Activated naive CD8-positive, alpha-beta T cell treated with anti-CD3 and anti-CD28 coated beads, Interleukin-2, amount 10 ng/mL, durations not matched to agents 7 days and 5 days (primary cell): Measurements from ENCODE around the gene CASP6. TPM values are rescaled to one million over a fixed set of nuclear protein-coding genes. Genes with fewer than 3 reads are reported as not detected.

Experiments used
- ATAC-seq: fragments of 150-1000 bp; cut with Tn5 transposase; one replicate; pipeline ENCODE4 v1.10.0; 2021; ENCODE audit warnings: low read depth, moderate library complexity
- POLR2A ChIA-PET: fragments of 350-600 bp; sonication (Branson Sonifier 250); formaldehyde crosslinking; loops from one replicate; lab custom pipeline; 2021; ENCODE audit warnings: antibody characterized with exemption; lab: Charles Lee
- DNase-seq: peaks from one replicate; pipeline ENCODE4 v3.0.0; 2021
- H3K27ac Mint-ChIP-seq: one replicate; pipeline ENCODE4 v1.8.0; 2022; ENCODE audit warnings: mild to moderate bottlenecking, mixed read lengths
- H3K27me3 Mint-ChIP-seq: one replicate; pipeline ENCODE4 v1.8.0; 2022; ENCODE audit warnings: mild to moderate bottlenecking, moderate library complexity, mixed read lengths
- H3K36me3 Mint-ChIP-seq: one replicate; pipeline ENCODE4 v1.8.0; 2021; ENCODE audit warnings: mild to moderate bottlenecking, mixed read lengths
- H3K4me1 Mint-ChIP-seq: one replicate; pipeline ENCODE4 v1.8.0; 2021; ENCODE audit warnings: mixed read lengths
- H3K4me3 Mint-ChIP-seq: one replicate; pipeline ENCODE4 v1.8.0; 2022; ENCODE audit warnings: mild to moderate bottlenecking, moderate library complexity, mixed read lengths
- H3K9me3 Mint-ChIP-seq: one replicate; pipeline ENCODE4 v1.8.0; 2021; ENCODE audit warnings: mixed read lengths
- total RNA-seq, 2 experiments: library from RNA; stranded (reverse); gene quantifications; one replicate each; pipeline ENCODE4 v1.2.3, GENCODE V29; 2021

CASP6 gene
- total RNA-seq = 10 to 100 TPM; 25.5 to 35.5 TPM

DNA sequence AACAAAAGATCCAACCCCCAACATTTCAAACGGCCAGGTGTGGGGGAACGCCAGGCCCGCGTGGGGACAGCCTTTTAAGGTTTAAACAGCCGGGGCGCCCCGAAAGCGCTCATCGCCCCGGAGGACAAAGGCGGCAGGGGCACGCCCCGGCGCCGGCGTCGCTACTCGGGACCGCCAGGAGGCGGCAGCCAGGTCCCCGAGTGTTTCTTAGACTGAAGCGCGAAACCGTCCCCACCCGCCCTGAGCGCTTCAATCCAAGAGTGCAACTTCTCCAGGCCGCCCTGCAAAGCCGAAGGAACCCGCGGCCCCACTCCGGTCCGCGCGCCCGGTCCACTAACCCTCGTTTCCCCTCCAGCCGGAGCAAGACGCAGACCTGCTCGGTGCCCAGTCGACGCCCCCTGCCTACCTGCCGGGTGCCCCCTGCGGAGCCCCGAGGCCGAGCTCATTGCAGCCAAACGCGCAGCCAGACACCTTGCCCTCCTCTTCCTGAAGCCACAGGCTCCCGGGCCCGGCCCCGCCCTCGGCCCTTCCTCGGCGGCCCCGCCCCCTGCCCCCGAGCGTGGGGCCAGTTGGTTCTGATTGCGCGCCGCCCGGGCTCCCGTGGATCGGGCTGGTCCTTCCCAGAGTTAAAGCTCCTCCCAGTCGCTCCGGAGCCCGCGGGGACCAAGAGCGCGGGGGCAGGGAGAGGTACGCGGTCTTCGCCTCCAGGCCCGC, at the start of gene CASP6:
TSS of gene CASP6 (minus strand) at position 496 of the 714 bp plus-strand sequence. CDS start at position 446, 50 bp downstream.
- peaks cover 26% of the 10 kb centered on the region for H3K4me1 Mint-ChIP-seq
- H3K27me3 Mint-ChIP-seq = no peaks in the 10 kb centered on the region
- H3K9me3 Mint-ChIP-seq = no peaks in the 10 kb centered on the region
- peak within 1 kb of the TSS; percentile 95 for H3K27ac Mint-ChIP-seq
- DNase-seq (peak; percentile 84), ATAC-seq (peak; percentile 90)
- peak within 1 kb of the TSS; percentile 96 for H3K4me3 Mint-ChIP-seq
- H3K36me3 Mint-ChIP-seq = peaks cover 10% of the 10 kb centered on the region
- POLR2A ChIA-PET = interaction anchor here (0.6 to 4.1 kb wide), 9 partner anchors 12 to 268 kb away, joined by 3 to 25 read pairs (median 4); partner anchors contain the start of genes MCUB and PLA2G12A

DNA sequence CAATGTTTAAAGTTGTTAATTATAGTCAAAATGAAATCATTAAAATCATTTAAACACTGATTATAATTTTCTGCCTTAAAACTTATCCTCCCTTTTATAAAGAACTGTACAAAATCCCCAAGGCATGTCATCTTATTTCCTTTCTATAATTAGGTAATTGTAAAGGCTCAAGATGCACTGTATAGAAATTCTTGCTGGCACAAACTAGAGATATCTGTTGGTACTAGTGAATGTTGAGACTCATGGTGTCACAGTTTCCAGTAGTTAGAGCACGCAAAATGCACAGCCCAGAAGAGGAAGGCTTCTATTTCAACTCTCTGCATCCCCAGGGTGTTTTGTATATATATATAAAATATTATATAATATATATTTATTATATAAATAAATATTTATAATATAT, 49.3 kb upstream of the CASP6 start:
- Mint-ChIP-seq H3K9me3 (no peaks in the 10 kb centered on the region), H3K36me3 (no peaks in the 10 kb centered on the region), H3K27ac (no peak overlapping the region), H3K4me3 (no peak overlapping the region), H3K4me1 (no peaks in the 10 kb centered on the region), H3K27me3 (peaks cover 8% of the 10 kb centered on the region)
- no peak for DNase-seq
- no peak for ATAC-seq
- POLR2A ChIA-PET = no interaction called here

DNA sequence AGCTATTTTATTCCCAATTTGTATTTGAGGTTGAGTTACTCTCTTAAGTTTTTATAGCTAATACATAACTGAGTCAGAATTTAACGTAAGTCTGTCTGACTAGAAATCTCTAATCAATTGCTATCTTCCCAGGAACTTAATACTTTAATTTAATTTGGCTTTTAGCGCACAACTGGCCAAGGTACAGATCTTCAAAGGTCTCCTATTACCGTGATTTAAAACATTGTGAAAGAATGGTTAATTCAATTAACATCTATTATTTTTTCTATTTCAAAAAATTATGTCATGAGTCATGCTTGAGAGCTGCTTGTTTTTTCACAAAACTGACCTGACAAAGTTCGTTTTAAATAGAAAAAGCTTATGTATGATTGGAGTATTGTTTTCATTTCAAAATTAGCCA, 48.6 kb upstream of the CASP6 start:
- Mint-ChIP-seq H3K4me3 (no peak overlapping the region), H3K4me1 (no peaks in the 10 kb centered on the region), H3K36me3 (no peaks in the 10 kb centered on the region), H3K27me3 (peaks cover 8% of the 10 kb centered on the region), H3K27ac (no peak overlapping the region), H3K9me3 (no peaks in the 10 kb centered on the region)
- POLR2A ChIA-PET = no interaction called here
- DNase-seq = no peak
- no peak for ATAC-seq

DNA sequence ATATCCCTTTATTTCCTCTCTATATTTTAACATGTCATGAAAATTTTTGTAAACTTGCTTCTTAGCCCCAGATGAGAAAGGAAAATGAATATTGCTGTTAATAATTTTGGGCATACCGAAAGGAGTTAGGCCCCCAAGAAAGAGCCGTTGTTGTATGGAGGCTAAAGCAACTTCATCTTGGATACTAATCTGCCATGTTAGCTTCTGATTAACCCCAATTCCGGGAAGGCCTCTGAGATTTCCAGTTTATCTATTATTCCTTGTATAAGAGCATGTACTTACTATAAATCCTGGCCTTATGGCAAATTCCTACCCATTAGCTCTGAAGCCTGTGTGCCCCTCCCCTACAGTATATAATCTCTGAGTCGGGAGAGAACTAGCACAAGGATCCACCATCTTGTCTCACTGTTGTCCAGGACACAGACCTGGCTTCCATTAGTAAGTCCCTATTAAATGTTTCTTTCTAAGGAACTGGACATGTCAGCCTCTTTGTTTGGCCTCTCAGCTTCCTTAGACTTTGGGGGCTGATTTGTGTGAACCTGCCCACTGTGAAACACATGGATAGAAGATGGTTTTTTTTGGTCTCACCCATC, 47.5 kb upstream of the CASP6 start:
- ATAC-seq (no peak), DNase-seq (no peak)
- Mint-ChIP-seq H3K27me3 (peaks cover 3% of the 10 kb centered on the region), H3K4me3 (no peak overlapping the region), H3K4me1 (no peaks in the 10 kb centered on the region), H3K36me3 (no peaks in the 10 kb centered on the region), H3K9me3 (no peaks in the 10 kb centered on the region), H3K27ac (no peak overlapping the region)
- POLR2A ChIA-PET = interaction anchor here (1.1 kb wide), 1 partner anchor 60 kb away, joined by 3 read pairs; no protein-coding TSS in a partner anchor

DNA sequence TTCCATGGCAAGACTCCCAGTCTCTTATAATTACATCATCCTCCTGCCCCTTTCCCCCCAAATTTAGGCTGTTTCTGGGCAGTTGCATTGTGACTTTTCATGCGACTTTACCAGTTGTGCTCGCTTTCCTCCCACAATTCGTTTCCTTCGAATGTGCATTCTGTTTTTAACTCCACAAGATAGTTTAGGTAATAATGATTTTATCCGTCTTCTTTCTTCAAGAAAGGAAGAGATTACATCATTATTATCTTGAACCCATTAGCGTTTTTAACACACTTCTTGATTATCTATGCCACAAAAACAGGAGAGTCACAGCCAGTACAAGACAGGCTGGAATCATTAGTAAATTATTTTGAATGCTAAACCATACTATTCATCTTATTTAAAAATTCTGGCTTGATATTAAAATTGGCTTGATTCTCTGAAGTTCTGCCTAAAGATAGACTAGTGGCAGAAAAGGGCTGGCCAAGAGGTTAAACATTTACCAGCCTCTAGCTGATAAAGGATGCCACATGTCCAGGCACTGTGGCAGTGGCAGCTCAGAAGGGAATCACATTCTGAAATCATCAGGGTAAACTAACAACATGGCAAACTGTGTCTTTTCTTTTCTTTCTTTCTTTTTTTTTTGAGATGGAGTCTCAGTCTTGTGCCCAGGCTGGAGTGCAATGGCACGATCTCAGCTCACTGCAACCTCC, 46.3 kb upstream of the CASP6 start:
- DNase-seq = no peak
- POLR2A ChIA-PET = no interaction called here
- H3K4me3 Mint-ChIP-seq = no peak overlapping the region
- no peak overlapping the region for H3K27ac Mint-ChIP-seq
- H3K4me1 Mint-ChIP-seq = no peaks in the 10 kb centered on the region
- H3K9me3 Mint-ChIP-seq = no peaks in the 10 kb centered on the region
- ATAC-seq = no peak
- H3K27me3 Mint-ChIP-seq = peaks cover 3% of the 10 kb centered on the region
- H3K36me3 Mint-ChIP-seq = no peaks in the 10 kb centered on the region

DNA sequence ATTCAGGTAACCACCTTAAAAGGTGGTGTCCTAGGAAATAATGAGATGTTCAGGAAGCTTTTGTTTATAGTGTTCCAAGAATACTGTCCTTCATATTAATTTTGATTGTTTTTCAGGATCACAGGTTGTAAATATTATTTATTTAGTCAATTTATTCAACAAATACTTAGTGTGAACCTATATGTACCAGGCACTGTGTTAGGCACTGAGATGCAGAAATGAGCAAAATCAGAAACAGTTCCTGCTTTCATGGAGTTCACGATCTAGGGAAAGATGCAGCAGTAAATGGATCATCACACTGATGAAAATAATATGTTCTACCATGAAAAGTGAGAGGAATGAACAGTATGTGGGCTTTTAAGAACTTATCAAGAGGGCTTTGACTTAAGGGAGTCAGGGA, 44.9 kb upstream of the CASP6 start:
- Mint-ChIP-seq H3K36me3 (no peaks in the 10 kb centered on the region), H3K9me3 (no peaks in the 10 kb centered on the region), H3K27ac (no peak overlapping the region), H3K27me3 (peaks cover 6% of the 10 kb centered on the region), H3K4me1 (no peaks in the 10 kb centered on the region), H3K4me3 (no peak overlapping the region)
- POLR2A ChIA-PET = no interaction called here
- ATAC-seq (no peak), DNase-seq (no peak)

DNA sequence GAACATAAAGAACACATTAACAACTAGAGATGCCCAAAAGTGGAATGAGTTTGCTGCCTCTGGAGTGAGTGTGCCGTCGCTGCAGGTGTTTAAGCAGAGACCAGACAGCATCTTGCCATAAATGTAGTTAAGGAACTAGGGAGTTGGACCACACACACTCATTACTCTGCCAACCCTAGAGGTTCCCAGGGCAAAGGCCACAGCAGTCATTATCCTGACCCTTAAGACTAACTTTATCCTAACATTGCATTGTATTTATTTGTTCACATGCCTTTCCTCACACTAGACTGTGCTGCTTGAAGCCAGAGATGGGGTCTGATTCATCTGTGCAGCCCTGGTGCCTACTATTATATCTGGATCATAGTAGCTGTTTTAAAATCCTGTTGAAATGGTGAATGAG, 43.5 kb upstream of the CASP6 start:
- POLR2A ChIA-PET = no interaction called here
- Mint-ChIP-seq H3K4me1 (no peaks in the 10 kb centered on the region), H3K27me3 (peaks cover 8% of the 10 kb centered on the region), H3K4me3 (no peak overlapping the region), H3K9me3 (no peaks in the 10 kb centered on the region), H3K27ac (no peak overlapping the region), H3K36me3 (no peaks in the 10 kb centered on the region)
- ATAC-seq (no peak), DNase-seq (no peak)

GRCh38 chr4:109745830-109746229, 42.6 kb upstream of the CASP6 start:
- Mint-ChIP-seq H3K27ac (no peak overlapping the region), H3K4me1 (no peaks in the 10 kb centered on the region), H3K36me3 (no peaks in the 10 kb centered on the region), H3K27me3 (peaks cover 8% of the 10 kb centered on the region), H3K4me3 (no peak overlapping the region), H3K9me3 (no peaks in the 10 kb centered on the region)
- POLR2A ChIA-PET = no interaction called here
- DNase-seq = no peak
- ATAC-seq = no peak

DNA sequence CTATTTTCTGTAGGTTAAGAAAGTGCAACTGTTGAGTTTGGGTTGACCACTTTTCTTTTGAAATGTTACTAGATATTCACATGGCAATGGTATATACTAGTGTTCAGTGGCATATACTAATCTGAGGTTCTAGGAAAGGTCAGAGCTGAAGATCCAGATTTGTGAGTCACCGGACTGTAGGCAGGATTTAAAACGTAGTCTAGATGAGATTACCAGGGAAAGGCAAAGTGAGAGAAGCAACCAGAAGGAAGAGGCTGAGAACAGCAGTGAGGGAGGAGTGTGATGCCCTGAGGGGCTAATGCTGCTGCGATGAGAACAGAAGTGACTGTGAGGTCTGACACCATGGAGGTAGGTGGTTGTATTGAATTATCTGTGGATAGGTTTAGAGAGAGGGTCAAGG, 36.3 kb upstream of the CASP6 start:
- H3K4me1 Mint-ChIP-seq = no peaks in the 10 kb centered on the region

DNA sequence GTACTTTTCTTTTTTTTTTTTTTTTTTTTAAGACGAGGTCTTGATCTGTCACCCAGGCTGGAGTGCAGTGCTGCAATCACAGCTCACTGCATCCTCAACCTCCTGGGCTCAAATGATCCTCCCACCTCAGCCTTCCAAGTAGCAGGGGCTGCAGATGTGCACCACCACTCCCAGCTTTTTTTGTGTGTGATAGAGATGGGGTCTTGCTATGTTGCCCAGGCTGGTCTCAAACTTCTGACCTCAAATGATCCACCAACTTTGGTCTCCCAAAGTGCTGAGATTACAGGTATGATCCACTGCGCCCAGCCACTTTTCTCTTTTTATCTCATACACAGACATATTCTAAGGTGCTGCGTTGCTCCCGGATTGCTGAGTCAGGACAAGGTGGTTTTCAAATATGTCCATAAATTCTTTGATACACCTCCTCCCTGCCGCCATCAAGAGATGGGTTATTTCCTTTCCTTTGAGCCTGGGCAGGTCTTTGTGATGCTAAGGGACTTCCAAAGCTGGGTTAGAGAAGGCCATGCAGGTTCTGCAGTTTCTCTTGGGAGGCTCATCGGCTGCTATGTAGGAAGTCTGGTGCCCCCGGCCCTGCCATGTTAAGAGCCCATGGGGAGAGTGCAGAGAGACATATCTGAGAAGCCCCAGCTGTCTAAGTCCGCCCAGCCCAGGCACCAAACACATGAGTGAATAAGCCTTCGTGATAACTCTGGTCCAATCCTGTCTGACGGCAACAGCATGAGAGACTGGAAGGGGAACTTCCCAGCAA, 35.0 kb upstream of the CASP6 start:
- ATAC-seq (no peak), DNase-seq (no peak)
- no peak overlapping the region for H3K27ac Mint-ChIP-seq
- H3K36me3 Mint-ChIP-seq = no peaks in the 10 kb centered on the region
- H3K9me3 Mint-ChIP-seq = no peaks in the 10 kb centered on the region
- H3K4me3 Mint-ChIP-seq = no peak overlapping the region
- POLR2A ChIA-PET = interaction anchor here (1.0 kb wide), 1 partner anchor 8 kb away, joined by 3 read pairs; no protein-coding TSS in a partner anchor
- peaks cover 6% of the 10 kb centered on the region for H3K27me3 Mint-ChIP-seq
- no peaks in the 10 kb centered on the region for H3K4me1 Mint-ChIP-seq

More for the DNA sequence above, 36.3 kb upstream of the CASP6 start:
- H3K27ac Mint-ChIP-seq = no peak overlapping the region
- peaks cover 10% of the 10 kb centered on the region for H3K27me3 Mint-ChIP-seq
- DNase-seq = no peak
- H3K4me3 Mint-ChIP-seq = no peak overlapping the region
- H3K36me3 Mint-ChIP-seq = no peaks in the 10 kb centered on the region
- H3K9me3 Mint-ChIP-seq = no peaks in the 10 kb centered on the region
- POLR2A ChIA-PET = interaction anchor here (1.0 kb wide), 1 partner anchor 9 kb away, joined by 3 read pairs; no protein-coding TSS in a partner anchor
- no peak for ATAC-seq

DNA sequence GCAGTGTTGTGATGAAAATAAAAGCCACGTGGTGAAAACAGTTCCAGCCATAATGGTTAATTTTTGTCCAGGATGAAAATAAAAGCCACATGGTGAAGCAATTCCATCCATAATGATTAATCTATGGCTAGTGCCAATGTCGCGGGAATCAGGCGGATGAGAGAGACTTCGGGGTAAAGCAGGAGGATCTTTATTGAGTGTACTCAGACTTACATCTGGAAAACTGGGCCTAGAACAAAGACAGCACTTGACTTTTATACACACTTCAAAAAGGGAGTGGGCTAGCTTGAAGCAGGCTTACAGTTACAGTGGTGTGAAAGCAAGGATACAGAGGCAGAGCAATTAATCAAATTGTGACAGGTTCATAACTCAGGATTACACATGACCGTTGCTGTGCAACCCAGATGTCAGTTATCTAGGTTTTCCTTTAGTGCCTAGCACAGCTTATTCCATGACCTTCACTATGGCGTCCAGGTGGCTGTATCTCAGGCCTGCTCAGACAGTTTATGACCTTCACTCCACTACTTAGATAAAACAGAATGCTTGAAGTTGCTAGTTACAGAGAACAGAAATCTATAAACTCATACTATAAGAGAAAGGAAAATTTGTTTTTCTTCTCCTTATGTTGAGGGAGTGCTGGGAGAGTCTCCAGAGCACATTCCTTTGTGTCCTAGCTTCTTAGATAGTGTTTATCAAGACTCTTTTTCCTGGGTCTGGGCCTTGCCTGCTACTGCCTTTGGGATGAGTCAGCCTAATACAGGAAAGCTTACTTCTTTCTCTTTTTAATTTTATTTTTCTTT, 32.5 kb upstream of the CASP6 start:
- POLR2A ChIA-PET = no interaction called here
- H3K9me3 Mint-ChIP-seq = no peaks in the 10 kb centered on the region
- no peak for DNase-seq
- H3K4me3 Mint-ChIP-seq = no peak overlapping the region
- H3K27ac Mint-ChIP-seq = no peak overlapping the region
- no peaks in the 10 kb centered on the region for H3K36me3 Mint-ChIP-seq
- peaks cover 3% of the 10 kb centered on the region for H3K27me3 Mint-ChIP-seq
- ATAC-seq = no peak
- H3K4me1 Mint-ChIP-seq = no peaks in the 10 kb centered on the region

DNA sequence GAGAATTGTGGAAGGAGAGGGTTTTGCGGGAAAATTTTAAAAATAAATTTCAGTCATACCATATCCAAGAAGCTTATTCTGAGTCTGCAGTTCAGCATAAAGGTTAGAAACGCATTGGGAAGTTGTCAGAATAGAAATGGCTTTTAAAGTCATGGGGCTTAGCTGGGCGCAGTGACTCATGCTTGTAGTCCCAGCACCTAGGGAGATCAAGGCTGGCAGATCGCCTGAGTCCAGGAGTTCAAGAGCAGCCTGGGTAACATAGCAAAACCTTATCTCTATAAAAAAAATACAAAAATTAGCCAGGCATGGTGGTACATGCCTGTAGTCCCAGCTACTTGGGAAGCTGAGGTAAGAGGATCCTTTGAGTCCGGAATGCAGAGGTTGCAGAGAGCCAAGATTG, 30.5 kb upstream of the CASP6 start:
- no peaks in the 10 kb centered on the region for H3K9me3 Mint-ChIP-seq
- H3K27ac Mint-ChIP-seq = no peak overlapping the region
- POLR2A ChIA-PET = no interaction called here

More for the DNA sequence above, 30.5 kb upstream of the CASP6 start:
- H3K4me1 Mint-ChIP-seq = peaks cover 10% of the 10 kb centered on the region
- no peak overlapping the region for H3K4me3 Mint-ChIP-seq
- H3K27me3 Mint-ChIP-seq = no peaks in the 10 kb centered on the region
- H3K36me3 Mint-ChIP-seq = no peaks in the 10 kb centered on the region
- no peak for DNase-seq
- no peak for ATAC-seq
